ENCODE results near the gene COL6A2. TPM values are rescaled to one million over a fixed set of nuclear protein-coding genes. Genes with fewer than 3 reads are reported as not detected.

COL6A2 gene
- total RNA-seq, 4 donors from 2014 or later = 88.9 to 150 (median 126) TPM

DNA sequence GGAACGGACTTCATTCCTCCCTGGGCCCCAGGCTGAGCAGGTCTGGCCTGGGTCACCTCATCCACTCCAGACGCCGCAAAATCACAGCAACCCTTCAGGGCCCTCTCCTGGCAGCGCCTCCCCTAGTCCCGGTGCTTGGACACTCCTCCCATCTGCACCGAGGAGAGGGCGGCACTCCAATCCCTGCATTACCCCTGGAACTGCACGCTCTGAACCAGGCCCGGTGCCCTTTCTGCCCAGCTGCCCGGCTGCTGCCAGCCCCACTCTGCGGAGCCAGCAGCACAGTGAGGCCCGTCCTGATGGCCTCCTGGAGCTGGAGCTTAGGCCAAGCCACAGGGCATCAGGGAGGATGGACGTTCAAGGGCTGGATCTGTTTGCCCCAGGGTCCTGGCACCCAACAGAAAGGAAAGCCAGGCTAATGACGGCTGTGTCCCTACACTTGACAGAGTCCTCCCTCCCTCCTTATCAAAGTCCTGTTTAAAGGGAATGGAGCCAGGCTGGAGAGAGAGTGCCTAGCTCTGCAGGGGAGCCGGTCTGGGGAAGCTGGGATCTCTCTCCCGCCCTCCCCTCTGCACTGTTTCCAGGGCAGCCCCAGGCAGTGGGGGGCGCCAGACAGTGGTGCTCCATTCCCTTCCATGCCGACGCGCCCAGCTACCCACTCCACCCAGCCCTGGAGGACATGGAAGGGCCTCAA is 12.7 kb downstream of the COL6A2 start:
- H3K36me3 ChIP-seq = peaks cover 28% of the 10 kb centered on the region
- DNase-seq (ENCODE audit: low spot score in 2 of 2) = peak; percentile 65 to 79
- 68% methylated on average over 12 of the region's 20 CpGs for WGBS
- no peaks in the 10 kb centered on the region for H3K9me3 ChIP-seq
- no peaks in the 10 kb centered on the region for H3K4me1 ChIP-seq
- no peak overlapping the region for H3K4me3 ChIP-seq
- no peaks in the 10 kb centered on the region for H3K27me3 ChIP-seq
- TF ChIP-seq EP300 (IDR thresholded peaks at IDR 0.05) (no peak), CTCF (IDR thresholded peaks at IDR 0.05) (no peak), POLR2AphosphoS5 (IDR thresholded peaks at IDR 0.05) (no peak), POLR2A (IDR thresholded peaks at IDR 0.05) (no peak)
- H3K27ac ChIP-seq = no peak overlapping the region

GRCh38 chr21:46111193-46111571 is 13.3 kb downstream of the COL6A2 start:
- peak in 1 of 2 donors; percentile 57 for DNase-seq (ENCODE audit: low spot score in 2 of 2)
- H3K27me3 ChIP-seq = no peaks in the 10 kb centered on the region
- H3K9me3 ChIP-seq = no peaks in the 10 kb centered on the region
- no peaks in the 10 kb centered on the region for H3K4me1 ChIP-seq
- no peak overlapping the region for H3K27ac ChIP-seq
- H3K4me3 ChIP-seq = no peak overlapping the region
- H3K36me3 ChIP-seq = peaks cover 33% of the 10 kb centered on the region
- WGBS = no CpG with 5 or more reads among the region's 12 CpGs
- TF ChIP-seq CTCF (IDR thresholded peaks at IDR 0.05) (no peak), EP300 (IDR thresholded peaks at IDR 0.05) (no peak), POLR2AphosphoS5 (IDR thresholded peaks at IDR 0.05) (no peak), POLR2A (IDR thresholded peaks at IDR 0.05) (no peak)

- TF ChIP-seq EP300 (IDR thresholded peaks at IDR 0.05) = no peak
- TF ChIP-seq POLR2A (IDR thresholded peaks at IDR 0.05) = no peak
- TF ChIP-seq CTCF (IDR thresholded peaks at IDR 0.05) = no peak
- TF ChIP-seq POLR2AphosphoS5 (IDR thresholded peaks at IDR 0.05) = no peak
- Histone ChIP-seq H3K4me1 (peaks cover 6% of the 10 kb centered on the region), H3K36me3 (peaks cover 42% of the 10 kb centered on the region), H3K9me3 (no peaks in the 10 kb centered on the region), H3K27ac (no peak overlapping the region), H3K4me3 (no peak overlapping the region), H3K27me3 (no peaks in the 10 kb centered on the region)
- DNase-seq (ENCODE audit: low spot score in 2 of 2) = peak; percentile 60 to 80
- 91% methylated on average over 32 of the region's 69 CpGs for WGBS
These were observed 14.2 kb downstream of the COL6A2 start for GRCh38 chr21:46111857-46112724.

DNA sequence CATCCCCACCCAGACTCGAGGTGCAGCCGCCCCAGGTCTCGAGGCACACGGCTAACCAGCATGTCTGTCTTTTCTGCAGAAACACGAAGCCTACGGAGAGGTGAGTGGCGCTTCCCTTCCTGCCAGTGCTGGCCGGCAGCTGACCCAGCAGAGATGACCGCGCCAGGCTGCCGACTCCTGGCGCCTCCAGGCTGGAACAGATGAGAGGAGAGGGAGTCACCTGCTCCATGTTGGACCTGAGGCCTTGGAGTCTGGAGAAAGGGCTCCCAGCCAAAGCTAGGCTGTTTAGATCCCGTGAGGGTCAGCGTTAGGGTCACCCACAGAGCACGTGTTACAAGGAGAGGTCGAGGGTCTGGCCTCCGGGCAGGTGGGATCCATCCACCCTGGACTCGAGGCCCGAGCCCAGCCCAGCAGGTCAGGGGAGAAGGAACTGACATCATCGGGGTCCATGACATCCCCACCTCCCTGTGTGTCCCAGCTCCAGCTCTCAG is 14.9 kb downstream of the COL6A2 start:
- peak; percentile 57 to 74 for DNase-seq (ENCODE audit: low spot score in 2 of 2)
- Histone ChIP-seq H3K9me3 (no peaks in the 10 kb centered on the region), H3K4me3 (no peak overlapping the region), H3K27me3 (no peaks in the 10 kb centered on the region), H3K27ac (no peak overlapping the region), H3K36me3 (peaks cover 49% of the 10 kb centered on the region), H3K4me1 (peaks cover 6% of the 10 kb centered on the region)
- TF ChIP-seq CTCF (IDR thresholded peaks at IDR 0.05) = no peak
- whole genome bisulfite sequencing = 89% methylated on average over 8 of the region's 20 CpGs

All from suprapubic skin (tissue), 4 donors.